Measurements from ENCODE around the gene KLHL2.

DNA sequence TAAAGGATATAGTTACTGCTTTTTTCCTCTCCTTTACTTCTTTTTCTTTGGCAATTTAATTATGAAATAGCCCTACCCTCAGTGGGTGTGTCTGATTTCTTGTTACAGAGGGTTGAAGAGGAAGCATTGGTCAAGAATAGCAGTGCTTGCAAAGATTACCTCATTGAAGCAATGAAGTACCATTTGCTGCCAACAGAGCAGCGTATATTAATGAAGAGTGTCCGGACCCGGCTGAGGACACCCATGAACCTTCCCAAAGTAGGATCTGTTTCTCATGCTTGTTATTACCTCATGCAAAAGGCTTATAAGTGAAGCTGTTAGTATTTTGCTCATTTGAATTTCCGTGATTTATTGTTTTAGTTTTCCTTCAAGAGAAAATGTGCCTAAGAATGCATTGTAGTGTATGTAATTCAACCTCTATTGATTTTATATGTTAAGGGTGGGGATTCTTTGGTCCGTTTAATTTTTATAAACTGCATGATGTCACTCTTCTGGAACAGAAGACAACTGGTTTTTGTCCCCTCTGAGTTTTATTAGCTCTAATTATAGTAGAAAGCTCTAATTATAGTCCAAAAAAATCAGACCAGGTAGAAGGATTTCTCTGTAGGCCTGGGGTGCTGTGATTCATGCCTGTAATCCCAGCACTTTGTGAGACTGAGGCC lies 92.2 kb downstream of the KLHL2 start:
- TF ChIP-seq POLR2AphosphoS5 (IDR thresholded peaks at IDR 0.05; ENCODE audit: borderline replicate concordance, low read depth, low read length): no peak
- TF ChIP-seq EZH2 (IDR thresholded peaks at IDR 0.05): no peak
